Measurements from ENCODE around the gene COX4I1.

GRCh38 chr16:85752511-85753420, 46.7 kb upstream of the COX4I1 start:
- TF ChIP-seq POLR2AphosphoS5 (IDR thresholded peaks at IDR 0.05; ENCODE audit: borderline replicate concordance, low read depth, low read length) (no peak), EZH2 (IDR thresholded peaks at IDR 0.05) (no peak)

All from SK-N-MC (cell line).